A673 (cell line): ENCODE data around the gene WDR18. TPM values are rescaled to one million over a fixed set of nuclear protein-coding genes. Genes with fewer than 3 reads are reported as not detected.

Source experiments
- BruUV-seq: library from RNA; stranded (reverse); fragments of 400-500 nt; replicated peaks from 2 replicates; lab custom pipeline; 2021; lab: Mats Ljungman, UMichigan
- CTCF ChIA-PET: fragments of 300-600 bp; sonication (Branson Sonifier 250); formaldehyde crosslinking; loops from one replicate; lab custom pipeline; 2022; ENCODE audit warnings: antibody characterized with exemption; lab: Charles Lee
- POLR2A ChIA-PET: fragments of 300-600 bp; sonication (Branson Sonifier 250); formaldehyde crosslinking; loops from one replicate; lab custom pipeline; 2022; ENCODE audit warnings: antibody characterized with exemption; ENCODE audit not compliant: low non-redundant PET; lab: Charles Lee
- DNase-seq: peaks from one replicate; pipeline ENCODE4 v3.0.0-alpha.2; 2015; ENCODE audit warnings: low spot score
- H3K27ac ChIP-seq: fragments of 200-600 bp; sonication (generic); 2 replicates; pipeline ENCODE4 v1.5.1; 2016; ENCODE audit warnings: mixed run types, low read depth, mild to moderate bottlenecking, mixed read lengths, antibody characterized with exemption, low read length; ENCODE audit not compliant: poor library complexity, severe bottlenecking
- H3K27me3 ChIP-seq: fragments of 200-600 bp; sonication (generic); replicated peaks from 2 replicates; pipeline ENCODE4 v1.6.1; 2017; ENCODE audit warnings: mixed run types, low read depth, mild to moderate bottlenecking, mixed read lengths, antibody characterized with exemption, low read length; ENCODE audit not compliant: insufficient read depth, poor library complexity
- H3K36me3 ChIP-seq: fragments of 200-600 bp; sonication (generic); 2 replicates; pipeline ENCODE4 v1.6.1; 2016; ENCODE audit warnings: mixed run types, mild to moderate bottlenecking, mixed read lengths, antibody characterized with exemption, low read length; ENCODE audit not compliant: insufficient read depth, poor library complexity, severe bottlenecking
- H3K4me1 ChIP-seq: fragments of 200-600 bp; sonication (generic); 2 replicates; pipeline ENCODE4 v1.6.1; 2017; ENCODE audit warnings: mixed run types, mild to moderate bottlenecking, mixed read lengths, antibody characterized with exemption, low read length; ENCODE audit not compliant: insufficient read depth, poor library complexity, severe bottlenecking
- H3K4me3 ChIP-seq: fragments of 200-600 bp; sonication (generic); 2 replicates; pipeline ENCODE4 v1.5.1; 2016; ENCODE audit warnings: low read depth, mixed run types, mild to moderate bottlenecking, mixed read lengths, low read length; ENCODE audit not compliant: poor library complexity, severe bottlenecking
- H3K9me3 ChIP-seq: fragments of 200-600 bp; sonication (generic); 2 replicates; pipeline ENCODE4 v1.6.1; 2016; ENCODE audit warnings: mixed run types, low read depth, mild to moderate bottlenecking, mixed read lengths, antibody characterized with exemption, low read length; ENCODE audit not compliant: poor library complexity, severe bottlenecking
- EZH2 ChIP-seq: fragments of 200-600 bp; sonication (generic); IDR thresholded peaks from 2 replicates; pipeline ENCODE4 v1.6.1; 2017; ENCODE audit warnings: borderline replicate concordance, low read depth, mild to moderate bottlenecking, mixed read lengths, antibody characterized with exemption, low read length; ENCODE audit not compliant: poor library complexity, severe bottlenecking
- intact Hi-C: fragments of 100-400 bp; cut with micrococcal nuclease; formaldehyde crosslinking; loops from one replicate; pipeline ENCODE4 v1.10.0; 2022; ENCODE audit not compliant: unreplicated experiment
- total RNA-seq: library from RNA; stranded (reverse); gene quantifications from 2 replicates; pipeline ENCODE4 v1.2.3, GENCODE V29; 2021
- TF ChIP-seq, protein P1 (sequence below): fragments of 300-800, 200-600 bp; sonication (generic); conservative IDR thresholded peaks from 2 replicates; pipeline ENCODE4 v1.5.1; 2017; ENCODE audit warnings: low read depth, mild to moderate bottlenecking, antibody characterized with exemption, low read length, moderate library complexity, mixed read lengths

WDR18 gene
- total RNA-seq, 1 experiment from 2014 or later, result 109 TPM

DNA sequence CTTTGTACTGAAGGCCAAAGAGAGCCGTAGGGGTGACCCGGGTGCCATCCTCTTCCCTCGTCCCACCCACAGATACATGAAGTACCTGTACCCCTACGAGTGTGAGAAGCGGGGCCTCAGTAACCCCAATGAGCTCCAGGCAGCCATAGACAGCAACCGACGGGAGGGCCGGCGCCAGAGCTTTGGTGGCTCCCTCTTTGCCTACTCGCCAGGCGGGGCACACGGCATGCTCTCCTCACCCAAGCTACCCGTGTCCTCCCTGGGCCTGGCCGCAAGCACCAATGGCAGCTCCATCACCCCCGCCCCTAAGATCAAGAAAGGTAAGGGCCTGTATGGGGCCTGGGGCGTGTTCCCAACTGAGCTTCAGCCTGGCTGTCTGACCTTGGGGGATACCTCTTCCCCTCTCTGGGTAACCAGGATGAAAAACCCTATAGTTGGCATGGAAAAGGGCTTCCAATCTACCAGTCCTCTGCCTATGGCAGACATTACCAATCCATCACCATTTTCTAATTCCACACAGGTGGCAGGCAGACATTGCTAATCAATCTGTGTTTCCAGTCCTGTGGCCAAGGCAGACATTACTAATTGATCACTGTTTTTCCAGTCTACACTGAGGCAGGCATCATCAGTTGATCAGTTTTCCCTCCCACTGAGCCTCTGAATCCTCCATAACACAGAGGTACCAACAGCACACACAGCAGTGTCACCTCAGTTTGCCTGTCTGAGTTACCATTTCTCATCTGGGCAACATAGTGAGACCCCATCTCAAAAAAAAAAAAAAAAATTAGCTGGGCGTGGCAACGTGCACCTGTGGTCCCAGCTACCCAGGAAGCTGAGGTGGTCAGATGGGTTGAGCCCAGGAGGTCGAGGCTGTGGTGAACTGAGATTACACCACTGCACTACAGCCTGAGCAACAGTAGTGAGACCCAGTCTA lies 19.1 kb upstream of the WDR18 start:
- intact Hi-C loops, result no loop called here
- H3K4me3 ChIP-seq, result no peak overlapping the region
- H3K27me3 ChIP-seq, result no peaks in the 10 kb centered on the region
- peaks cover 19% of the 10 kb centered on the region for H3K36me3 ChIP-seq
- POLR2A ChIA-PET, result no interaction called here
- H3K27ac ChIP-seq, result no peak overlapping the region
- BruUV-seq, result no TSS peak
- no peak for TF ChIP-seq EZH2
- TF ChIP-seq, protein P1, sequence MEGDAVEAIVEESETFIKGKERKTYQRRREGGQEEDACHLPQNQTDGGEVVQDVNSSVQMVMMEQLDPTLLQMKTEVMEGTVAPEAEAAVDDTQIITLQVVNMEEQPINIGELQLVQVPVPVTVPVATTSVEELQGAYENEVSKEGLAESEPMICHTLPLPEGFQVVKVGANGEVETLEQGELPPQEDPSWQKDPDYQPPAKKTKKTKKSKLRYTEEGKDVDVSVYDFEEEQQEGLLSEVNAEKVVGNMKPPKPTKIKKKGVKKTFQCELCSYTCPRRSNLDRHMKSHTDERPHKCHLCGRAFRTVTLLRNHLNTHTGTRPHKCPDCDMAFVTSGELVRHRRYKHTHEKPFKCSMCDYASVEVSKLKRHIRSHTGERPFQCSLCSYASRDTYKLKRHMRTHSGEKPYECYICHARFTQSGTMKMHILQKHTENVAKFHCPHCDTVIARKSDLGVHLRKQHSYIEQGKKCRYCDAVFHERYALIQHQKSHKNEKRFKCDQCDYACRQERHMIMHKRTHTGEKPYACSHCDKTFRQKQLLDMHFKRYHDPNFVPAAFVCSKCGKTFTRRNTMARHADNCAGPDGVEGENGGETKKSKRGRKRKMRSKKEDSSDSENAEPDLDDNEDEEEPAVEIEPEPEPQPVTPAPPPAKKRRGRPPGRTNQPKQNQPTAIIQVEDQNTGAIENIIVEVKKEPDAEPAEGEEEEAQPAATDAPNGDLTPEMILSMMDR, result no peak
- no peaks in the 10 kb centered on the region for H3K9me3 ChIP-seq
- CTCF ChIA-PET, result no interaction called here
- peak; percentile 45 for DNase-seq
- H3K4me1 ChIP-seq, result no peaks in the 10 kb centered on the region

GRCh38 chr19:966485-967088 lies 17.6 kb upstream of the WDR18 start:
- Histone ChIP-seq H3K27me3 (no peaks in the 10 kb centered on the region), H3K27ac (no peak overlapping the region), H3K4me3 (no peak overlapping the region), H3K36me3 (peaks cover 32% of the 10 kb centered on the region), H3K9me3 (peaks cover 8% of the 10 kb centered on the region), H3K4me1 (no peaks in the 10 kb centered on the region)
- intact Hi-C loops, result no loop called here
- ChIA-PET POLR2A (no interaction called here), CTCF (no interaction called here)
- no peak for TF ChIP-seq EZH2
- TF ChIP-seq, protein P1, result no peak
- no TSS peak for BruUV-seq
- no peak for DNase-seq

DNA sequence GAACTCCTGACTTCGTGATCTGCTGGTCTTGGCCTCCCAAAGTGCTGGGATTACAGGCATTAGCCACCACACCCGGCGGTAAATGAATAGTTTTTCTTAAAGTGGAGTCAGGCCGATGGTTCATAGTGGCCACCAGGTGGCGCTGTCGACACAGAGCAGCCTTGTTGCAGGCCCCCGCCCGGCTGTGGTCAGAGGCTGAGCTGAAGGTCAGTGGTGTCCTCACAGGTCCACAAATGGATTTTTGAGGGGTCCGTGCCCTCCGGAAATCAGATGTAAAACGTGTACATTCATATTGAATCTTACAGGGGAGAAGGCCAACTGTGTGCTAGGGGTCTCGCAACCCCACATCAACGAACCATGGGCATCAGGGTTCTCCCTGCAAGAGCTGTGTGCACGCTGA lies 13.4 kb upstream of the WDR18 start:
- TF ChIP-seq, protein P1, result peak; percentile 65
- TF ChIP-seq EZH2, result no peak
- no TSS peak for BruUV-seq
- H3K4me3 ChIP-seq, result no peak overlapping the region
- CTCF ChIA-PET, result no interaction called here
- H3K9me3 ChIP-seq, result peaks cover 8% of the 10 kb centered on the region
- POLR2A ChIA-PET, result no interaction called here
- H3K36me3 ChIP-seq, result peaks cover 30% of the 10 kb centered on the region
- no peaks in the 10 kb centered on the region for H3K4me1 ChIP-seq
- H3K27me3 ChIP-seq, result no peaks in the 10 kb centered on the region
- DNase-seq, result no peak
- intact Hi-C loops, result no loop called here
- H3K27ac ChIP-seq, result no peak overlapping the region
